Heart left ventricle (tissue), 13 donors: ENCODE results near the gene CZIB.

Experiments
- CTCF ChIP-seq, 12 donors: fragments of 200-600 bp; sonication (generic) in 4 of 12; IDR thresholded peaks; one replicate each; pipeline versions ENCODE4 v1.5.0 to v1.8.0; 2018 to 2022; ENCODE audit warnings: antibody characterized with exemption in 12 of 12, mild to moderate bottlenecking in 5 of 12
- POLR2A ChIP-seq, 2 donors: fragments of 450-650 bp; IDR thresholded peaks; one replicate each; pipeline ENCODE4 v1.6.1; 2017; ENCODE audit warnings: antibody characterized with exemption in 2 of 2, mild to moderate bottlenecking in 2 of 2, moderate library complexity in 2 of 2
- donor health status: ischemic (EF 13 %, LVEDD 7.1; RV severe dilation, severe dysfunction).
- donor health status: DM: no; HTN: yes; CAD: no.
- donor health status: DM: no; HTN: no; CAD: no.
- donor health status: ischemic (EF 25% LVEDD 6.9; RV normal size, moderate dysfunction).
- donor health status: ischemic (EF 25% LVEDD 5.7; RV mildly dilated, moderate dysfunction).
- donor health status: ischemic (EF 35%, LVEDD 5.7; RV mildly dilated, moderate dysfunction).
- donor health status: nonischemic (EF 11% LVEDD 7.7; RV severe dilation, severe dysfunction).
- donor health status: DM: yes; HTN: yes; CAD: no.
- donor health status: PGD.
- donor health status: ischemic (EF 29% LVEDD 5.4; RV normal size, mild dysfunction).
- donor health status: nonischemic (EF 23%, LVEDD 6.1; RV moderate dilation, normal function).

GRCh38 chr1:53187401-53187800, 33.0 kb downstream of the CZIB start:
- no peak for TF ChIP-seq CTCF (IDR thresholded peaks at IDR 0.05)
- TF ChIP-seq POLR2A (IDR thresholded peaks at IDR 0.05) = no peak
